ENCODE results near the gene KCNMB4.
"Not testable (repeated sequence)": the region's sequence is repeated elsewhere in the genome, so short reads cannot be mapped to it uniquely, and the experiment has no call there.

The KCNMB4 gene

GRCh38 chr12:70379846-70380245, 13.8 kb downstream of the KCNMB4 start:
- no peak for DNase-seq

- DNase-seq: no peak
Observed at GRCh38 chr12:70383484-70383883, 17.4 kb downstream of the KCNMB4 start.

GRCh38 chr12:70383886-70384285, 17.8 kb downstream of the KCNMB4 start:
- DNase-seq: no peak

GRCh38 chr12:70386771-70387170, 20.7 kb downstream of the KCNMB4 start:
- DNase-seq: no peak

GRCh38 chr12:70389678-70390077, 23.6 kb downstream of the KCNMB4 start:
- DNase-seq: no peak

- DNase-seq: not testable (repeated sequence)
Observed at GRCh38 chr12:70392631-70393030, 26.5 kb downstream of the KCNMB4 start.

- no peak for DNase-seq
Observed at GRCh38 chr12:70393787-70394499, 27.9 kb downstream of the KCNMB4 start.

GRCh38 chr12:70398002-70398401, 31.9 kb downstream of the KCNMB4 start:
- DNase-seq: no peak

- no peak for DNase-seq
Observed at GRCh38 chr12:70398862-70399261, 32.8 kb downstream of the KCNMB4 start.

- DNase-seq: no peak
Observed at GRCh38 chr12:70399311-70399710, 33.2 kb downstream of the KCNMB4 start.

GRCh38 chr12:70400124-70400523, 34.0 kb downstream of the KCNMB4 start:
- DNase-seq: no peak

- DNase-seq: no peak
Observed at GRCh38 chr12:70402597-70402996, 36.5 kb downstream of the KCNMB4 start.

GRCh38 chr12:70403826-70404225, 37.7 kb downstream of the KCNMB4 start:
- no peak for DNase-seq

GRCh38 chr12:70408004-70408790, 42.1 kb downstream of the KCNMB4 start:
- no peak for DNase-seq

- no peak for DNase-seq
Observed at GRCh38 chr12:70415987-70416386, 49.9 kb downstream of the KCNMB4 start.

GRCh38 chr12:70417121-70417520, 51.0 kb downstream of the KCNMB4 start:
- no peak for DNase-seq

- DNase-seq: no peak
Observed at GRCh38 chr12:70418101-70418500, 52.0 kb downstream of the KCNMB4 start.

- DNase-seq: no peak
Observed at GRCh38 chr12:70422631-70423030, 56.5 kb downstream of the KCNMB4 start.

- no peak for DNase-seq
Observed at GRCh38 chr12:70426620-70427019, 60.5 kb downstream of the KCNMB4 start.

- no peak for DNase-seq
Observed at GRCh38 chr12:70427611-70428010, 61.5 kb downstream of the KCNMB4 start.

GRCh38 chr12:70430400-70430799, 64.3 kb downstream of the KCNMB4 start:
- no peak for DNase-seq

GRCh38 chr12:70436836-70437235, 70.7 kb downstream of the KCNMB4 start:
- DNase-seq: no peak

- DNase-seq: no peak
Observed at GRCh38 chr12:70443062-70443673, 77.1 kb downstream of the KCNMB4 start.

- DNase-seq: no peak
Observed at GRCh38 chr12:70444903-70445302, 78.8 kb downstream of the KCNMB4 start.
